HG03045 (cell line): ENCODE measurements around the gene LSR.

Experiments used
- ATAC-seq: cut with Tn5 transposase; IDR thresholded peaks from one replicate; pipeline ENCODE4 v1.9.1; 2021; ENCODE audit warnings: mild to moderate bottlenecking, moderate library complexity; ENCODE audit not compliant: unreplicated experiment

Gene LSR

DNA sequence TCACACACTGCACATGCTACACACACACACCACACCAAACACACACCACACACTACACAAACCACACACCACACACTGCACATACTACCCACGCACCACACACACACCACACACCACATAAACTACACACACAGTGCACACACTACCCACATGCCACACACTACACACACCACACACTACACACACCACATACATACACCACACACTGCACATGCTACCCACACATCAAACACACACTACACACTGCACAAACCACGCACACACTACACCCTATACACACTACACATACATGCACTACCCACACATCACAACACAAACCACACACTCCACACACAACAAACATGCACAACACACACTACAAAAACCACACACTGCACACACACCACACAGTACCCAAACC lies 49.1 kb downstream of the LSR start:
- no peak for ATAC-seq

DNA sequence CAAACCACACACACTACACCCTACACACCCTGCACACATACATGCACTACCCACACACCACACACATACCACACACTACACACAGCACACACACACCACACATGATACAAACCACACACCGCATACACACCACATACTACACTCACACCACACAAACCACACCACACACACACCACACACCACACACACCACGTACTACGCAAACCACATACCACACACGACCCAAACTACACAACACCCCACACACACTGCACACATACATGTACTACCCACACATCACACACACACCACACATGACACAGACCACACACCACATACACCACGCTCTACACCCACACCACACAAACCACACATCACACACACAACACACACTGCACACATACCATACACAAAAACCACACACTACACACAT lies 49.8 kb downstream of the LSR start:
- no peak for ATAC-seq

DNA sequence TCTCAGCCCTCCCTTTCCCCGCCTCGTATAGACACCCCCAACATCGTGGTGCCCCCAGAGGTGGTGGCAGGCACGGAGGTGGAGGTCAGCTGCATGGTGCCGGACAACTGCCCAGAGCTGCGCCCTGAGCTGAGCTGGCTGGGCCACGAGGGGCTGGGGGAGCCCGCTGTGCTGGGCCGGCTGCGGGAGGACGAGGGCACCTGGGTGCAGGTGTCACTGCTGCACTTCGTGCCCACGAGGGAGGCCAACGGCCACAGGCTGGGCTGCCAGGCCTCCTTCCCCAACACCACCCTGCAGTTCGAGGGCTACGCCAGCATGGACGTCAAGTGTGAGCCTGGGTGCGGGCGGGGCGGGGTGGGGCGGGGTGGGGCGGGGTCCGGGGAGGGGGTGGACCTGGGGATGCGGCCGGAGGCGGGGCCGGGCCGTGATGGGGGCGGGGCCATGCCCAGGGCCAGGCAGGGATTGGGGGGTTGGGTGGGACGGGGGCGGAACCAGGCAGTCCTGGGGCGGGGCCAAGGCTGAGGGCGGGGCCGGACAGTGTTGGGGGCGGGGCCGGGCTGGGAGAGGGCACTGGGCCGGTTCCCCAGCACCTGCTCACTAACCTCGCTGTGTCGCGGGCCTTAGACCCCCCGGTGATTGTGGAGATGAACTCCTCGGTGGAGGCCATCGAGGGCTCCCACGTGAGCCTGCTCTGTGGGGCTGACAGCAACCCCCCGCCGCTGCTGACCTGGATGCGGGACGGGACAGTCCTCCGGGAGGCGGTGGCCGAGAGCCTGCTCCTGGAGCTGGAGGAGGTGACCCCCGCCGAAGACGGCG lies 50.9 kb downstream of the LSR start:
- no peak for ATAC-seq

DNA sequence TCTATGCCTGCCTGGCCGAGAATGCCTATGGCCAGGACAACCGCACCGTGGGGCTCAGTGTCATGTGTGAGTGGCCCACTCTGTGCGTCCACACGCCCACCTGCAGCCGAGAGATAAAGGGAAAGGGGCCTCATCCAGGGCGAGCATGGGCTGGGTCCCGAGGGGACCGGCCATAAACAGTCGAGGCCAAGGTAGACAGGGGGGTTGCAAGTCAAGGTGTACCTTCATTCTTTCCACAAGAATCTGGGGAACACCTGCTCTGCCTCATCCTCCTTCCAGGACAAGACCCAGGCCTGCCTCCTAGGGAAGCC lies 51.5 kb downstream of the LSR start:
- ATAC-seq = no peak

DNA sequence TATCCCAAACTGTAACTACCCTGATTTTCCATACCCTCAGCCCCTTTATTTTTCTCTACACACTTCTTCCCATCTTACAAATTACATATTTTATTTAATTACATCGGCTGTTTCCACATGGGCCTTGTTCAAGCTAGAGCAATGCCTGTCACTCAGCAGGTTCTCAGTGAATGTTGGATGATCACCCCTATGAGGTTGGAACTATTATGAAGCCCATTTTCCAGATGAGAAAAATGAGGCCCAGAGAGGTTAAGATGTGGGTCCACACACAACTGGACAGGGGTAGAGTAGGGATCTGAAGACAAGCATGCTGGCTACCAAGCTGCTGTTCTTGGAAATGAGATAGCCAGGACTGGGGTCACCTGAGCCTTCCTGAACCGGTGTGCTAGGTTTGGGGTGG lies 53.2 kb downstream of the LSR start:
- no peak for ATAC-seq

DNA sequence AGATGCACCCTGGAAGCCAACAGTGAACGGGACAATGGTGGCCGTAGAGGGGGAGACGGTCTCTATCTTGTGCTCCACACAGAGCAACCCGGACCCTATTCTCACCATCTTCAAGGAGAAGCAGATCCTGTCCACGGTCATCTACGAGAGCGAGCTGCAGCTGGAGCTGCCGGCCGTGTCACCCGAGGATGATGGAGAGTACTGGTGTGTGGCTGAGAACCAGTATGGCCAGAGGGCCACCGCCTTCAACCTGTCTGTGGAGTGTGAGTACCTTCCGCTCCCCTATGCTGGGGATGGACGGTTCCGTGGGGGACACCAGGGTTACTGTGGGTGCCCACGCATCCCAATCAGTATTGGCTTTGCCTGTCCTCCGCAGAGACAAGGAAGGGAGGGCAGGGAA lies 53.6 kb downstream of the LSR start:
- ATAC-seq = no peak

DNA sequence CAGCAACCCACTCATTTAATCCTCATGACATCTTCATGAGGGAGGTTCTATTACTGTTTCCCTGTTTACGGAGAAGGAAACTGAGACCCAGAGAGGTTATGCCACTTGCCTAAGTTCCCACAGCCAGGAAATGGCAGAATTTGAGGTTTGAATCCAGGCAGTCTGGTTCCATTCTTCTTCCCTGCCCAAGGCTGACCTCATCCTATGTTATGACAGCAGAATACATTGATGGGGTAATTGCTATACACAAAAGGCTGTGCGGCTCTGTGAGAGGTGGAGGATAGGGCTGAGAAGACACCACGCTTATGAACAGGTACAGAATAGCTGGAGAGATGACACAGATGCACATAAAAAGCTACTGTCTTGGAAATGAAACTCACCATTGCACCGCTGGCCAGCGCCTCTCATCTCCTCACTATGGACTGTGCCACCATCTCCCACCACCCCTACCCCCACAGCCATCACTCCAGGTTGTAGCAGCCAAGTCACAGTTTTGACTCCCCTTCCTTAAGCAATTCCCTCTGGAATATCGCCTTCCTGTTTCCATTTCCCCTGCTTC lies 54.6 kb downstream of the LSR start:
- no peak for ATAC-seq

DNA sequence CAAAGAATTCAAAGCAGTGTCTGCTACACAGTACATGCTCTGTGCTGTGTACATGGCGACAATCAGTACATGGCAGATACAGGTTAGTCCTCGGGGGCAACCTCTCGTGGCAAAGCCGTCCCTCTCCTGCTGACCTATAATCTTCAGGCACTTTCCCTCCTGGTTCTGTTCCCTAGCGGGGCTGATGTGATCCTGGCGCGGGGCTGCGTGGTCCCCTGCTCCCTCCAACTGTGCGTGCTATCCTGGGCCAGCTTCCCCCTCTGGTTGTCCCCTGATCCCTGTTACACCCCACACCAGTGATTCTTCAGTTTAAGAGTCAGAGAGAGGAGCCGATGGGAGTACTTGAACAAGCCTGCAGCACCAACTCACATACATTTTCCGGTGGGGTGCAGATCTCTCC lies 55.2 kb downstream of the LSR start:
- ATAC-seq = no peak

DNA sequence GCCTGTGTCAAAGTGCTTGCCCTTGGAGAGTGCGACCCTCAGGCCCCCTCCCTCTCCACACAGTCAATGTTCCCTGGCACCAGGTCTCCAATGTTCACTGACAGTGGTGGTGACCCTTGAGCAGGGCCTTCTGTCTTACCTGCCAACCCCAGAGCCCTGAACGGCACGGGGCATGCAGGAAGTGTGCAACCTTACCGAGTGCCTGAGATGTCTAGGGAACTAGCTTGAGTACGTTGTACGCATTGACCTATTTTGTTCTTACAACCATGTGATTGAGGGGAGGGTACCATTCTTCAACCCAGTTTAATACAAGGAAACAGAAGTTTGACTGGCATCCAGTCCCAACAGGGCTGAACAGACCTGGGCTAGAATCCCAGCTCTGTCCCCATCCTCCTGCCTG lies 56.4 kb downstream of the LSR start:
- ATAC-seq = no peak

DNA sequence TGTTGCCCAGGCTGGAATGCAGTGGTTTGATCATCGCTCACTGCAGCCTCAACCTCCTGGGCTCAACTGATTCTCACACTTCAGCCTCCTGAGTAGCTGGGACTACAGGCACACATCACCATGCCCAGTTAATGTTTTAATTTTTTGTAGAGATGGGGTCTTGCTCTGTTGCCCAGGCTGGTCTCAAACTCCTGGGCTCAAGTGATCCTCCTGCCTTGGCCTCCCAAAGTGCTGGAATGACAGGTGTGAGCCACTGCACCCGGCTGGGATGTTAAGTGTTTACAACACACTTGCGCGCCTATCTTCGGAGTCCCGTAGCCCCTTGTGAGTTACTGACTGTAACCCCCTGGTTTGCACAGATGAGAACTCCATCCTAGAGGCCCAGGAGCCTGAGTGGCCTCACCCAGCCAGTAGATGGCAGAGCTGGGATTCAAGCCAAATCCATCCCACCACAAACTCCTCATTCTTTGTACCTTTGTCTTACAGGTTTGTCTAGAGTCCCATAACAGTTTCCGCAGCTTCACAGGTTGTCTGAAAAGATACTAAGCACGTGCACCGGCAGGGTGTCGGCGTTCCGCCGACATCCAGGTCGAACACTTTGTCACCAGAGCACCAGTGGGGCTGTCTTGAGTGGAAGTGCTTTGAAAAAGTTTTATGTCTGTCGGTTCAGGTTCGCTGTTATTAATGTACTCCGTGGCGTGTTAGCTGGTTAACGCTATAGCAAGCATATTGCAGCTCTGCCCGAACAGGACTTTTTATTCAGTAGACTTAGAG lies 57.9 kb downstream of the LSR start:
- ATAC-seq = no peak

DNA sequence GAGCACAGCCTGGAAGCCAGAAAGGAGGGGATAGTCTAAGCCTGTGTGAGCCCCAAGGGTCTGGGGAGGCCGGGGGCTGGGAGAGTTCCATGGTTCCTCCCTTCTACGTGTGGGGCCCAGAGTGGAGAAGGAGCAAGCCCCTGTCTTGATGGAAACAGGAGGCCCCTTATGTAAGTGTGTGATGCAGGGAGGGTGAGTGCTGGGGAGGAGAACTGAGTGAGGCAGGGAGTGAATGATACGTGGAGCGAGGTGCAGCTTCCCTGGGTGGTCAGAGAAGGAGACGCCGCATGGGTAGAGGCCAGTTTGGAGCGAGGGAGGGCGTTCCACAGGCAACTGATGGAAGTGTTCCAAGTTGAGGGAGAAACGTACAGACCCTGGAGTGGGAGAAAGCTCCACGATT lies 59.1 kb downstream of the LSR start:
- no peak for ATAC-seq

DNA sequence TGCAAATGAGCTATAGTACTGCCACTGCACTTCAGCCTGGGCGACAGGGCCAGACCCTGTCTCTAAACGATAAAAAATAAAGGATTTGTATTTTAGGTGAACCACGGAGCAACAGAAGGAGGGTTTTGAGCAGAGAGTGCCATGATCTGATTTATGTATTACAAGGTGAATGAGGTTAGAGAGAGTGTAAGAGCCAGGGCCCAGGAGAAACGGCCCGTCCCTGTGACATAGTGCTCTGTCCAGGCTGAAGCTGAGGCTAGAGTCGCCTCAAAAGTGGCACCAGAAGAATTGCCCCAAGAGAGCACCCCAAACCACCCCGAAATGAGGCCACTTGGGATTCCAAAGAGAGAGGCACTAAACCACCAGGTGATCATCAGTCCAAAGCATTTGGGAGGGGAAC lies 60.1 kb downstream of the LSR start:
- ATAC-seq = no peak

DNA sequence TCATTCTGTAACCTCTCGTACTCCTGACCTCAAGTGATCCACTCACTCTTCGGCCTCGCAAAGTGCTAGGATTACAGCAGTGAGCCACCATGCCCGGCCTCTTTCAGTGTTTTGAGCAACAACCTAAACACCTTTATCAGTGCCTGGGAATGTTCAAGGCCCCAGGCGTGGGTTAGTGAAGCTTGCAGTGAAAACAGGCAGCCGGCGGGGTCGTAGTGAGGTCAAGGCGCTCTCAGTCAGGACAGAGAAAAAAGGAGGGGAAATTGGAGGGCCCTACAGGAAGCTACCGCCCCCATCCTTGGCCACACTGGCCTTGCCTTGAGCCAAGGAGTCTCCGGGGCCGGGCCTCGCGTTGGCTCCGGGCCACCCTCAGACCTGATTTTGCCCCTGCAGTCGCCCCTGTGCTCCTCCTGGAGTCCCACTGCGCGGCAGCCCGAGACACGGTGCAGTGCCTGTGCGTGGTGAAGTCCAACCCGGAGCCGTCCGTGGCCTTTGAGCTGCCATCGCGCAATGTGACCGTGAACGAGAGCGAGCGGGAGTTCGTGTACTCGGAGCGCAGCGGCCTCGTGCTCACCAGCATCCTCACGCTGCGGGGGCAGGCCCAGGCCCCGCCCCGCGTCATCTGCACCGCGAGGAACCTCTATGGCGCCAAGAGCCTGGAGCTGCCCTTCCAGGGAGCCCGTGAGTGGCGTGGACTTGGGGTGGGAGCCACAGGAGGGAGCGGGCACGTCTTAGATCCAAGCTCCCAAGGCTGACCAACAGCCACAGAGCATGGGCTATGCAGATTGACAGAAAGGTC lies 60.9 kb downstream of the LSR start:
- ATAC-seq = no peak

DNA sequence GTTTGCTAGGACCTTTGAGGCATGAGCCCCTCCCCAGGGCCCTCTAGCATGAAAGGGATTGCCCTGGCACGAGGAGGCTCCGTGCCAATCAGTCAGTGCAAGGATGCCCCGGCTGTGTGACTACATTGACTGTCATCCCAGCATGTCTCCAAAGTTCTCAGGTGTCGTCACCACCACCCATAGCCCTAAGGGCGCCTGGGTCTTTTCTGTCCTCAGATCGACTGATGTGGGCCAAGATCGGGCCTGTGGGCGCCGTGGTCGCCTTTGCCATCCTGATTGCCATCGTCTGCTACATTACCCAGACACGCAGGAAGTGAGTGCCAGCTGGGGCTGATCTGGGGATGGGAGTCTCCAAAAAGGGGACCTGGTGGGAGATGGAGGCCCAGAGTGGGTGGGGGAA lies 61.5 kb downstream of the LSR start:
- no peak for ATAC-seq

DNA sequence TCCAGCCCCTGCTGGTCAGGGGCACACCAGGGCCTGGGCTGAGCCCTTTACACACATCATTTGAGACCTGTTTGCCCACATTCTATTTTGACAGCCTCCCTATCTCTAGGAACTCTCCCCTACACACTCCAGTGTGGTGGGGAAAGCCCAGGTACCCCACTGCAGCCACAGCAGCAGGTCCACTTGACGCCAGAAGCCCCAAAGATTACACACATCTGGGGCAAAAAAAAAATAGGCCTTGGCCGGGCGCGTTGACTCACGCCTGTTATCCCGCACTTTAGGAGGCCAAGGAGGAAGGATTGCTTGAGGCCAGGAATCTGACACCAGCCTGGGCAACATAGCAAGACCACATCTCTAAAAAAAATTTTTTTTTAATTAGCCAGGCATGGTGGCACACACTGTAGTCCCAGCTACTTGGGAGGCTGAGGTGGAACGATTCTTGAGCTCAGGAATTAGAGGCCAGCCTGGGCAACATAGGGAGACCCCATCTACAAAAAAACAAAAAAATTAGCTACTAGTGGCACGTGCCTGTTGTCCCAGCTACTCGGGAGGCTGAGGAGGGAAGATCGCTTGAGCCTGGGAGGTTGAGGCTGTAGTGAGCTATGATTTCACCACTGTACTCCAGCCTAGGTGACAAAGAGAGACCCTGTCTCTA lies 62.1 kb downstream of the LSR start:
- no peak for ATAC-seq

DNA sequence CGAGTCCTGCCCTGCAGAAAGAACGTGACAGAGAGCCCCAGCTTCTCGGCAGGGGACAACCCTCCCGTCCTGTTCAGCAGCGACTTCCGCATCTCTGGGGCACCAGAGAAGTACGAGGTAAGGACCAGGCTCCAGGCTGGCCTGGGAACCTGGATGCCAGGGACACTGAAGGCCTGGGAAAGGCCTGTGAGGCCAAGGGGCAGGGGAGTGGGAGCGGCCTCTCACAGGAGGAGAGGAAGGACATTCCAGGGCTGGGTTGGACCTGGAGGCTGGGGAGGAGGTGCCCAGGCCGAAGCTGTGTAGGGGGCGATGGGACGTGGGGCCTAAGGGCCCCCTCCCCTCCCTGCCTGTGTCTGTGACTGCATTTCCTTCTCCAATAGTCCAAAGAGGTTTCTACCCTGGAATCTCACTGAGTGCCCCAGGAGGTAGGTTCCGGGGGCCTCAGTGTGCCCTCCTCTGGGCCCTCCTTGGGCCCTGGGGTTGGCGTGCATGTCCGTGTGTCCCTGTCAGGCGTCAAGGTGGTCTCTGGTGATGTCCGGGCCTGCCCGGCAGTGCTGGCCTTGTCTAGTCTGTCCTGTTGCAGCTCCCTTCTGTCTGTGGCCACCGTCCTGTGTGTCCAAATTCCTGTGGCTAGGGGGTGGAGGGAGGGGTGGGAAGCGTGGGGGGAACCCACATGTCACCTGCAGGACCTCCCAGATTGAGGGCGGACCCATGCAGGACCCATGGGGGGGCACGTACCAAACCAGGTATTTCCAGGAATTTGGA lies 63.3 kb downstream of the LSR start:
- ATAC-seq = no peak

DNA sequence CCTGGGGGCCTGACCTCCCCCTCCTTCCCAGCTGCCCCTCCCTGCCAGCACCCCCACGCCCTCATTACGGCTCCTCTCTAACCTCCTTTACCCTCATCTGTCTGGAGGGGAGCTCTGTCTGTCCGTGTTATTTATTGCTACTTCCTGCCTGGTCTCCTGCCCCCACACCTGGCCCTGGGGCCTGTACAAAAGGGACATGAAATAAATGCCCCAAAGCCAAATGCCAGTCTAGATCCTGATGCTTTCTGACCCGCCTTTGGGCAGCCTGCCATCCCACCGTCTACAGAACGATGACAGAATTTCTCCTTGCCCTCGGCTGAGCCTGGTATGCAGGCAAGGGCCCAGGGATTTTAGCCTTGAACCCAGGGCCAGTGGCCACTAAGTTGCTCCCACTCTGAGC lies 64.8 kb downstream of the LSR start:
- no peak for ATAC-seq

DNA sequence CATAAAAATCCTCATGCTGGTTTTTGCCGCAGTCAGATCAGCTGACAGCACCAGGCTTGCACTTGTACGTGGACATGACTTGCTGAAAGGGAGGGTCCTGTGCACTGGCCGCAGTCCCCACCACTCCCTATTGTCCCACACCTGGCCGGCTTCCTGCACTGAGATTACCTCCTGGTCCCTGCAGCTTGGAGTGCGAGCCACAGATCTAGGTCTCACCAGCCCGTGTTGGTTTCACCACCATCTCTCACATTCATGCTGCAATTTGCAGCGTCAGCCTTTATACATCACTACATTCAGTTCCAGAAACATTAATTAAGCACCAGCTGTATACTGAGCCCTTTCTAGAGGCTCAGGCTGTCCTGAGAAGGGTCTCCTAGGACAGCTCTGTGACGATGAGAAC lies 65.2 kb downstream of the LSR start:
- no peak for ATAC-seq

DNA sequence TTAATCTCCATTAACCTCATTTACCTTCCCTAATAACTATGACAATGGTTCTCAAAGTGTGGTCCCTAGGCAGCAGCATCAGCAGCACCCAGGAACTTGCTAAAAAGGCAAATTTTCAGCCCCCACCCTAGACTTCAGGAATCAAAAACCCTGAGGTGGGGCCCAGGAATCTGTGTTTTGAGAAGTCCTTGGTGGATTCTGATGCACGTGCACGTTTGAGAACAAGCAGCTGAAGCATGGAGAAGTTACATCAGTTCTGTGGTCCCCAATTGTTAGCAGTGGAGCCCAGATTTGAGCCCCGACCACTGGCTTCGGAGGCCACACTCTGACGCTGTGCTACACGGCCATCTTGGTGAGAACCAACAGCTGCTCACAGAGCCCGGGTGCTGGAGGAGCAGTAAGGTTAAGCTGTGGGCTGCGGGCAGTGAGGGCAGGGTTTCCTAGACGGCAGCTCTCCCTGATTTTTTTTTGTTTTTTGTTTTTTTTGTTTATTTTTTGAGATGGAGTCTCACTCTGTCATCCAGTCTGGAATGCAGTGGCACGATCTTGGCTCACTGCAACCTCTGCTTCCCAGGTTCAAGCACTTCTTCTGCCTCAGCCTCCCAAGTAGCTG lies 66.2 kb downstream of the LSR start:
- ATAC-seq = no peak

DNA sequence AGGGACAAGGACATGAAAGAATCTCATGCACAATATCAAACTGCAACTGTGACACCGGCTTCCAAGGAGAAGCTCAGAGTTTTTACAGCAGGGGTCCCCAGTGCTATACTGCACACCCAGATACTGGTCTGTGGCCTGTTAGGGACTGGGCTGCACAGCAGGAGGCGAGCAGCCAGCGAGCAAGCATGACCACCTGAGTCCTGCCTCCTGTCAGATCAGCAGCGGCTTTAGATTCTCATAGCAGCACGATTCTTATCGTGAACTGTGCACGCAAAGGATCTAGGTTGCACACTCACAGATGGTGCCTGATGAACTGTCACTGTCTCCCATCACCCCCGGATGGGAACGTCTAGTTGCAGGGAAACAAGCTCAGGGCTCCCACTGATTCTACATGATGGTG lies 67.1 kb downstream of the LSR start:
- ATAC-seq = no peak
